ENCODE measurements around the gene RELL1. TPM values are rescaled to one million over a fixed set of nuclear protein-coding genes. Genes with fewer than 3 reads are reported as not detected.

RELL1 gene
- polyA plus RNA-seq, 1 donor = 20.3 TPM

GRCh38 chr4:37693450-37694190 lies 7.4 kb upstream of the RELL1 start:
- Histone ChIP-seq H3K36me3 (ENCODE audit: control insufficient read depth, insufficient read depth, low read length) (no peaks in the 10 kb centered on the region), H3K4me3 (ENCODE audit: low read length) (no peak overlapping the region), H3K27ac (ENCODE audit: low read length) (no peak overlapping the region), H3K4me1 (ENCODE audit: control insufficient read depth, insufficient read depth, low read length) (peaks cover 9% of the 10 kb centered on the region), H3K27me3 (ENCODE audit: control insufficient read depth, insufficient read depth, low read length) (no peaks in the 10 kb centered on the region), H3K9me3 (ENCODE audit: control insufficient read depth, low read depth, low read length) (no peaks in the 10 kb centered on the region)
- no peak for DNase-seq
- 60% methylated on average over 1 of the region's 5 CpGs for WGBS (ENCODE audit: insufficient coverage, low lambda C conversion rate)

- H3K27ac ChIP-seq (ENCODE audit: low read length) = no peak overlapping the region
- H3K9me3 ChIP-seq (ENCODE audit: control insufficient read depth, low read depth, low read length) = no peaks in the 10 kb centered on the region
- no peaks in the 10 kb centered on the region for H3K27me3 ChIP-seq (ENCODE audit: control insufficient read depth, insufficient read depth, low read length)
- DNase-seq = no peak
- no peak overlapping the region for H3K4me3 ChIP-seq (ENCODE audit: low read length)
- H3K4me1 ChIP-seq (ENCODE audit: control insufficient read depth, insufficient read depth, low read length) = peaks cover 9% of the 10 kb centered on the region
- H3K36me3 ChIP-seq (ENCODE audit: control insufficient read depth, insufficient read depth, low read length) = no peaks in the 10 kb centered on the region
- no CpG with 5 or more reads among the region's 2 CpGs for WGBS (ENCODE audit: insufficient coverage, low lambda C conversion rate)
Observed at GRCh38 chr4:37693030-37693429, 6.9 kb upstream of the RELL1 start.

- no peaks in the 10 kb centered on the region for H3K36me3 ChIP-seq (ENCODE audit: control insufficient read depth, insufficient read depth, low read length)
- no peak overlapping the region for H3K4me3 ChIP-seq (ENCODE audit: low read length)
- H3K27ac ChIP-seq (ENCODE audit: low read length) = no peak overlapping the region
- no peaks in the 10 kb centered on the region for H3K27me3 ChIP-seq (ENCODE audit: control insufficient read depth, insufficient read depth, low read length)
- no peak for DNase-seq
- H3K4me1 ChIP-seq (ENCODE audit: control insufficient read depth, insufficient read depth, low read length) = peaks cover 10% of the 10 kb centered on the region
- no peaks in the 10 kb centered on the region for H3K9me3 ChIP-seq (ENCODE audit: control insufficient read depth, low read depth, low read length)
- 94% methylated on average over 3 of the region's 3 CpGs for WGBS (ENCODE audit: insufficient coverage, low lambda C conversion rate)
Observed at GRCh38 chr4:37690976-37691375, 4.8 kb upstream of the RELL1 start.

- DNase-seq = no peak
- Histone ChIP-seq H3K4me3 (ENCODE audit: low read length) (no peak overlapping the region), H3K36me3 (ENCODE audit: control insufficient read depth, insufficient read depth, low read length) (no peaks in the 10 kb centered on the region), H3K27me3 (ENCODE audit: control insufficient read depth, insufficient read depth, low read length) (no peaks in the 10 kb centered on the region), H3K27ac (ENCODE audit: low read length) (no peak overlapping the region), H3K9me3 (ENCODE audit: control insufficient read depth, low read depth, low read length) (no peaks in the 10 kb centered on the region), H3K4me1 (ENCODE audit: control insufficient read depth, insufficient read depth, low read length) (peaks cover 10% of the 10 kb centered on the region)
- WGBS (ENCODE audit: insufficient coverage, low lambda C conversion rate) = no CpG with 5 or more reads among the region's 1 CpG
Observed at GRCh38 chr4:37689353-37690095, 3.3 kb upstream of the RELL1 start.

GRCh38 chr4:37687681-37688080 lies 1.5 kb upstream of the RELL1 start:
- Histone ChIP-seq H3K9me3 (ENCODE audit: control insufficient read depth, low read depth, low read length) (no peaks in the 10 kb centered on the region), H3K36me3 (ENCODE audit: control insufficient read depth, insufficient read depth, low read length) (peaks cover 3% of the 10 kb centered on the region), H3K27me3 (ENCODE audit: control insufficient read depth, insufficient read depth, low read length) (no peaks in the 10 kb centered on the region), H3K4me3 (ENCODE audit: low read length) (no peak overlapping the region), H3K4me1 (ENCODE audit: control insufficient read depth, insufficient read depth, low read length) (peaks cover 16% of the 10 kb centered on the region), H3K27ac (ENCODE audit: low read length) (no peak overlapping the region)
- DNase-seq = no peak
- 80% methylated on average over 1 of the region's 9 CpGs for WGBS (ENCODE audit: insufficient coverage, low lambda C conversion rate)

- peaks cover 3% of the 10 kb centered on the region for H3K36me3 ChIP-seq (ENCODE audit: control insufficient read depth, insufficient read depth, low read length)
- no peak for DNase-seq
- H3K4me3 ChIP-seq (ENCODE audit: low read length) = peak overlapping the region; percentile 68
- no peaks in the 10 kb centered on the region for H3K9me3 ChIP-seq (ENCODE audit: control insufficient read depth, low read depth, low read length)
- no peaks in the 10 kb centered on the region for H3K27me3 ChIP-seq (ENCODE audit: control insufficient read depth, insufficient read depth, low read length)
- WGBS (ENCODE audit: insufficient coverage, low lambda C conversion rate) = no CpG with 5 or more reads among the region's 9 CpGs
- H3K27ac ChIP-seq (ENCODE audit: low read length) = peak overlapping the region; percentile 76
- H3K4me1 ChIP-seq (ENCODE audit: control insufficient read depth, insufficient read depth, low read length) = peaks cover 21% of the 10 kb centered on the region
Observed at GRCh38 chr4:37687194-37687562, 1.0 kb upstream of the RELL1 start.

GRCh38 chr4:37685823-37686372 lies 278 bp downstream of the RELL1 start:
- H3K27me3 ChIP-seq (ENCODE audit: control insufficient read depth, insufficient read depth, low read length) = no peaks in the 10 kb centered on the region
- DNase-seq = peak; percentile 62 to 79
- no peaks in the 10 kb centered on the region for H3K9me3 ChIP-seq (ENCODE audit: control insufficient read depth, low read depth, low read length)
- peak overlapping the region; percentile 69 for H3K4me3 ChIP-seq (ENCODE audit: low read length)
- no CpG with 5 or more reads among the region's 75 CpGs for WGBS (ENCODE audit: insufficient coverage, low lambda C conversion rate)
- peaks cover 3% of the 10 kb centered on the region for H3K36me3 ChIP-seq (ENCODE audit: control insufficient read depth, insufficient read depth, low read length)
- peak overlapping the region; percentile 96 for H3K27ac ChIP-seq (ENCODE audit: low read length)
- peaks cover 24% of the 10 kb centered on the region for H3K4me1 ChIP-seq (ENCODE audit: control insufficient read depth, insufficient read depth, low read length)

GRCh38 chr4:37685161-37685822 lies 884 bp downstream of the RELL1 start:
- WGBS (ENCODE audit: insufficient coverage, low lambda C conversion rate) = no CpG with 5 or more reads among the region's 16 CpGs

GRCh38 chr4:37684154-37684553 lies 2.0 kb downstream of the RELL1 start:
- no peak for DNase-seq
- Histone ChIP-seq H3K27ac (ENCODE audit: low read length) (no peak overlapping the region), H3K4me1 (ENCODE audit: control insufficient read depth, insufficient read depth, low read length) (peaks cover 24% of the 10 kb centered on the region), H3K4me3 (ENCODE audit: low read length) (no peak overlapping the region), H3K9me3 (ENCODE audit: control insufficient read depth, low read depth, low read length) (no peaks in the 10 kb centered on the region), H3K27me3 (ENCODE audit: control insufficient read depth, insufficient read depth, low read length) (no peaks in the 10 kb centered on the region), H3K36me3 (ENCODE audit: control insufficient read depth, insufficient read depth, low read length) (peaks cover 3% of the 10 kb centered on the region)
- WGBS (ENCODE audit: insufficient coverage, low lambda C conversion rate) = no CpG with 5 or more reads among the region's 2 CpGs

More at GRCh38 chr4:37685161-37685822, 884 bp downstream of the RELL1 start:
- Histone ChIP-seq H3K4me3 (ENCODE audit: low read length) (peak overlapping the region; percentile 69), H3K4me1 (ENCODE audit: control insufficient read depth, insufficient read depth, low read length) (peaks cover 24% of the 10 kb centered on the region), H3K27me3 (ENCODE audit: control insufficient read depth, insufficient read depth, low read length) (no peaks in the 10 kb centered on the region), H3K27ac (ENCODE audit: low read length) (peak overlapping the region; percentile 96), H3K36me3 (ENCODE audit: control insufficient read depth, insufficient read depth, low read length) (peaks cover 3% of the 10 kb centered on the region), H3K9me3 (ENCODE audit: control insufficient read depth, low read depth, low read length) (no peaks in the 10 kb centered on the region)
- peak in 1 of 2 donors; percentile 68 for DNase-seq

- 0% methylated on average over 1 of the region's 7 CpGs for WGBS (ENCODE audit: insufficient coverage, low lambda C conversion rate)
- peak overlapping the region; percentile 88 for H3K27ac ChIP-seq (ENCODE audit: low read length)
- peaks cover 37% of the 10 kb centered on the region for H3K4me1 ChIP-seq (ENCODE audit: control insufficient read depth, insufficient read depth, low read length)
Observed at GRCh38 chr4:37682701-37683401, 3.3 kb downstream of the RELL1 start.

More at GRCh38 chr4:37682701-37683401, 3.3 kb downstream of the RELL1 start:
- no peaks in the 10 kb centered on the region for H3K27me3 ChIP-seq (ENCODE audit: control insufficient read depth, insufficient read depth, low read length)
- no peak overlapping the region for H3K4me3 ChIP-seq (ENCODE audit: low read length)
- peaks cover 3% of the 10 kb centered on the region for H3K36me3 ChIP-seq (ENCODE audit: control insufficient read depth, insufficient read depth, low read length)
- DNase-seq = peak; percentile 87 to 94
- no peaks in the 10 kb centered on the region for H3K9me3 ChIP-seq (ENCODE audit: control insufficient read depth, low read depth, low read length)

Data from large intestine (tissue), 3 donors.